ENCODE data around the gene AVEN. TPM values are rescaled to one million over a fixed set of nuclear protein-coding genes. Genes with fewer than 3 reads are reported as not detected.

The AVEN gene
- total and polyA plus RNA-seq, 9 of the 15 experiments (the other 6 are each of a cell fraction or from before 2014, with no cell fraction given): 1.5 to 6.4 (median 4.7) TPM

- Histone ChIP-seq H3K27ac (ENCODE audit: extremely low read depth, low read depth, low read length) (no peak overlapping the region), H2AFZ (ENCODE audit: low read depth, low read length) (no peak overlapping the region), H3K4me2 (ENCODE audit: insufficient read depth, low read length) (no peak overlapping the region), H3K4me1 (replicated peaks in 1 of 2; ENCODE audit: control insufficient read depth in 2 of 2, insufficient read depth in 2 of 2, low read length in 2 of 2) (no peaks in the 10 kb centered on the region), H3K79me2 (ENCODE audit: control insufficient read depth, insufficient read depth, low read length) (no peaks in the 10 kb centered on the region), H4K20me1 (replicated peaks; ENCODE audit: control insufficient read depth, insufficient read depth, low read length) (no peaks in the 10 kb centered on the region; the same call in 1 of the 2 replicates), H3K9ac (ENCODE audit: insufficient read depth in 1 of 2, low read depth in 2 of 2, low read length in 2 of 2) (no peak overlapping the region), H3K4me3 (no peak overlapping the region), H3K9me1 (ENCODE audit: control insufficient read depth, insufficient read depth, low read length) (no peaks in the 10 kb centered on the region), H3K27me3 (ENCODE audit: control insufficient read depth in 2 of 2, insufficient read depth in 2 of 2, low read length in 2 of 2) (peaks cover 4 to 12% of the 10 kb centered on the region in 2 experiments; a peak in 4 of 5 replicates), H3K36me3 (ENCODE audit: control insufficient read depth, insufficient read depth, low read length) (no peaks in the 10 kb centered on the region), H3K9me3 (replicated peaks; ENCODE audit: control insufficient read depth, insufficient read depth, low read depth, low read length) (no peaks in the 10 kb centered on the region)
- FAIRE-seq: no peak
- 8% methylated on average over 4 of the region's 4 CpGs for WGBS (ENCODE audit: insufficient coverage, low coverage, missing lambda C conversion rate)
- in situ Hi-C loops (cut with MboI): no loop called here
- intact Hi-C loops (cut with micrococcal nuclease): no loop called here
- DNase-seq (ENCODE audit: extremely low read depth in 1 of 4, low spot score in 3 of 4): no peak
- TF ChIP-seq NFRKB (IDR thresholded peaks at IDR 0.05; ENCODE audit: low read depth): no peak
- TF ChIP-seq E2F4 (CRISPR knock-in tag; IDR thresholded peaks at IDR 0.05; ENCODE audit: low read depth): no peak
- CTCF ChIA-PET (ENCODE audit: low intra/inter-chr PET ratio): no interaction called here
- ATAC-seq: no peak
- BruUV-seq (replicated peaks): no TSS peak
- POLR2A ChIA-PET: no interaction called here
These were observed 26.5 kb downstream of the AVEN start for GRCh38 chr15:34012461-34013028.

- no peak overlapping the region for H3K4me3 ChIP-seq
- no peaks in the 10 kb centered on the region for H3K36me3 ChIP-seq (ENCODE audit: control insufficient read depth, insufficient read depth, low read length)
- H2AFZ ChIP-seq (ENCODE audit: low read depth, low read length): no peak overlapping the region
- H3K4me1 ChIP-seq (replicated peaks in 1 of 2; ENCODE audit: control insufficient read depth in 2 of 2, insufficient read depth in 2 of 2, low read length in 2 of 2): no peaks in the 10 kb centered on the region
- FAIRE-seq (no peak), DNase-seq (ENCODE audit: extremely low read depth in 1 of 4, low spot score in 3 of 4) (no peak), ATAC-seq (no peak)
- H3K9ac ChIP-seq (ENCODE audit: insufficient read depth in 1 of 2, low read depth in 2 of 2, low read length in 2 of 2): no peak overlapping the region
- H3K27ac ChIP-seq (ENCODE audit: extremely low read depth, low read depth, low read length): no peak overlapping the region
- no peaks in the 10 kb centered on the region for H3K9me3 ChIP-seq (replicated peaks; ENCODE audit: control insufficient read depth, insufficient read depth, low read depth, low read length)
- WGBS (ENCODE audit: insufficient coverage, low coverage, missing lambda C conversion rate): 6% methylated on average over 2 of the region's 2 CpGs
- in situ Hi-C loops (cut with MboI): no loop called here
- CTCF ChIA-PET (ENCODE audit: low intra/inter-chr PET ratio): no interaction called here
- H3K9me1 ChIP-seq (ENCODE audit: control insufficient read depth, insufficient read depth, low read length): no peaks in the 10 kb centered on the region
- no peaks in the 10 kb centered on the region; the same call in 1 of the 2 replicates for H4K20me1 ChIP-seq (replicated peaks; ENCODE audit: control insufficient read depth, insufficient read depth, low read length)
- H3K4me2 ChIP-seq (ENCODE audit: insufficient read depth, low read length): no peak overlapping the region
- POLR2A ChIA-PET: no interaction called here
- no peaks in the 10 kb centered on the region for H3K79me2 ChIP-seq (ENCODE audit: control insufficient read depth, insufficient read depth, low read length)
- H3K27me3 ChIP-seq (ENCODE audit: control insufficient read depth in 2 of 2, insufficient read depth in 2 of 2, low read length in 2 of 2): peaks cover 4 to 15% of the 10 kb centered on the region in 2 experiments; a peak in 4 of 5 replicates
- no TSS peak for BruUV-seq (replicated peaks)
- intact Hi-C loops (cut with micrococcal nuclease): no loop called here
- TF ChIP-seq KLF10 (CRISPR knock-in tag; IDR thresholded peaks at IDR 0.05) (no peak), FUS (optimal IDR thresholded peaks at IDR 0.05; ENCODE audit: low read depth, low read length) (no peak), USF2 (CRISPR knock-in tag; IDR thresholded peaks at IDR 0.05) (no peak), ELF4 (CRISPR knock-in tag; IDR thresholded peaks at IDR 0.05) (no peak), FOXK1 (CRISPR knock-in tag; IDR thresholded peaks at IDR 0.05; ENCODE audit: borderline replicate concordance) (no peak), SMAD4 (CRISPR knock-in tag; conservative IDR thresholded peaks at IDR 0.05) (no peak), MYC (IDR thresholded peaks at IDR 0.05; ENCODE audit: low read depth, low read length) (no peak), MYC (CRISPR knock-in tag; IDR thresholded peaks at IDR 0.05; ENCODE audit: borderline replicate concordance, low read depth) (no peak), MCM2 (IDR thresholded peaks at IDR 0.05; ENCODE audit: low read depth) (no peak), THRB (CRISPR knock-in tag; conservative IDR thresholded peaks at IDR 0.05) (no peak), SMARCC2 (IDR thresholded peaks at IDR 0.05; ENCODE audit: low read depth) (no peak), ZNF347 (CRISPR knock-in tag; IDR thresholded peaks at IDR 0.05; ENCODE audit: low read depth) (no peak)
These were observed 27.5 kb downstream of the AVEN start for GRCh38 chr15:34011481-34011880.
